K562 (cell line): ENCODE data around the gene CCDC87. TPM values are rescaled to one million over a fixed set of nuclear protein-coding genes. Genes with fewer than 3 reads are reported as not detected.

Experiments used
- ETV5 ChIP-seq: sonication (generic); formaldehyde crosslinking; IDR thresholded peaks from 2 replicates; pipeline ENCODE4 v1.4.0; 2020; ENCODE audit warnings: low read depth, mild to moderate bottlenecking, missing genetic modification reagents
- HNRNPL ChIP-seq: fragments of 200-400 bp; formaldehyde crosslinking; IDR thresholded peaks from 2 replicates; pipeline ENCODE4 v1.6.1; 2017; ENCODE audit warnings: low read depth, mild to moderate bottlenecking, low read length
- KDM1A ChIP-seq, 2 experiments: fragments of 450-650 bp; IDR thresholded peaks; 2 replicates each; pipeline ENCODE4 v1.6.1; 2016; ENCODE audit warnings: mild to moderate bottlenecking in 2 of 2
- RB1 ChIP-seq: fragments of 450-650 bp; IDR thresholded peaks from 2 replicates; pipeline ENCODE4 v1.6.1; 2017; ENCODE audit warnings: low read depth, mild to moderate bottlenecking
- TGIF2 ChIP-seq: sonication (generic); formaldehyde crosslinking; IDR thresholded peaks from 2 replicates; pipeline ENCODE4 v1.8.1; 2022; ENCODE audit warnings: mild to moderate bottlenecking, missing genetic modification reagents, moderate library complexity
- TSC22D4 ChIP-seq: fragments of 450-650 bp; IDR thresholded peaks from 2 replicates; pipeline ENCODE4 v1.6.1; 2016; ENCODE audit warnings: missing genetic modification characterization, missing biosample characterization, control low read depth
- ZNF197 ChIP-seq: fragments of 200-800 bp; sonication (Bioruptor generic); IDR thresholded peaks from 2 replicates; pipeline ENCODE4 v1.6.1; 2016; ENCODE audit warnings: low read depth, missing genetic modification characterization, missing compliant biosample characterization
- polyA plus RNA-seq, 8 experiments: library from polyadenylated mRNA; depleted of rRNA in 4 of 8; stranded (reverse) in 5 of 8; unstranded in 3 of 8; fragments of >200 nt; fragmentation: Nextera tagmentation in 2 of 8; fragmentation: Illumina TruSeq in 1 of 8; extraction: Ambion mirVana in 2 of 8; extraction: Trizol in 1 of 8; gene quantifications; 2 replicates each; pipeline versions ENCODE4 v1.2.1 to v1.2.3, GENCODE V29; 2011 to 2014; ENCODE audit warnings: inconsistent platforms in 1 of 8, missing spikeins in 1 of 8
- total RNA-seq, 7 experiments: library from RNA; depleted of rRNA in 6 of 7; stranded (reverse); fragments of >200 nt in 6 of 7; fragmentation: Illumina TruSeq in 2 of 7; extraction: Trizol in 2 of 7; gene quantifications; 2 replicates each; pipeline versions ENCODE4 v1.2.1 to v1.2.3, GENCODE V29; 2011 to 2021; ENCODE audit warnings: low replicate concordance in 1 of 7
- TF ChIP-seq, protein P1 (sequence below): sonication (generic); formaldehyde crosslinking; IDR thresholded peaks from 2 replicates; pipeline ENCODE4 v1.8.0; 2022; ENCODE audit warnings: mild to moderate bottlenecking, missing genetic modification reagents
- TF ChIP-seq, protein P2 (sequence below): sonication (generic); formaldehyde crosslinking; IDR thresholded peaks from 2 replicates; pipeline ENCODE4 v1.8.1; 2023; ENCODE audit warnings: missing genetic modification reagents, mild to moderate bottlenecking, borderline replicate concordance
- TF ChIP-seq, protein P3 (sequence below): fragments of 200-800 bp; sonication (Bioruptor generic); IDR thresholded peaks from 2 replicates; pipeline ENCODE4 v1.6.1; 2017; ENCODE audit warnings: missing genetic modification characterization, missing compliant biosample characterization
- TF ChIP-seq, protein P4 (sequence below): fragments of 250-450 bp; sonication (Bioruptor Pico); IDR thresholded peaks from 2 replicates; pipeline ENCODE4 v1.5.0; 2021
- TF ChIP-seq, protein P5 (sequence below): fragments of 450-650 bp; IDR thresholded peaks from 2 replicates; pipeline ENCODE4 v1.6.1; 2017; ENCODE audit warnings: antibody characterized with exemption, mild to moderate bottlenecking
- TF ChIP-seq, protein P6 (sequence below): fragments of 450-650 bp; IDR thresholded peaks from 2 replicates; pipeline ENCODE4 v1.6.1; 2016

Gene CCDC87
- total and polyA plus RNA-seq, 9 of the 15 experiments (the other 6 are each of a cell fraction or from before 2014, with no cell fraction given), result 0.03 to 0.44 (median 0.15) TPM; not detected in 1

DNA sequence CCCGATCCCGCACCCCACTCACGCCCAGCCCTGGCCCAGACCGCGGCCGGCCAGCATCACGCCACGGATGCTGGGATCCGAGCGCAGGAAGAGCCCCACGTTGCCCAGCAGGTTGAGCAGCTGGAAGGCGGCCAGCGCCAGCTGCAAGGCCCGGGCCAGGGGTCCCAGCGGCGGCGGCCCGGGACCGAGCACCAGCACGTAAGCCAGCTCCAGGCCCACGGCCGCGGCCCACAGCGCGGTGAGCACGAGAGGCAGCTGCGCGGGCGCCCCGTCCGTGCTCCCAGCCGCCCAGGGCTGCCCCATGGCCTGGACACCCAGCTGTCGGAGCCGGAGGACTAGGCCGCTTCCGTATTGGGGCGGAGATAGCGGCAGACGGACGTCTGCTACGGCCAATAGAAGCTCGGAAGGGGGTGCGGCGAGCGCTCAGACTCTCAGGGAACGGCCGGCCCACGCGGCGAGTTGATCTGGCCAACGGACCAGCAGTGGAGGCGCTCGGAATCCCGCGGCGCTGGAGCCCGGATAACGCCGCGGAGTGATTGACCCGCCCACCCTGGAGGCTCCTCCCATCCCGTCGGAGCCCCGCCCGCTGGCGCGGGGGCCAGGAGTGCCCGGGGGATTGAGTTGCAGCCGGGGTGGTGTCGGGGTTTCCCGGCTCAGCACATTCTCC is 47.0 kb downstream of the CCDC87 start, which contains the start of gene ZDHHC24 (continued):
- TF ChIP-seq ETV5 (CRISPR knock-in tag) (peak; percentile 43; the same call in 1 of the 2 replicates), ZNF197 (CRISPR knock-in tag) (no peak), HNRNPL (no peak), TGIF2 (CRISPR knock-in tag) (no peak), RB1 (peak; percentile 81), KDM1A (IDR thresholded peaks at IDR 0.05) (no peak), TSC22D4 (no peak)
- TF ChIP-seq, protein P1, sequence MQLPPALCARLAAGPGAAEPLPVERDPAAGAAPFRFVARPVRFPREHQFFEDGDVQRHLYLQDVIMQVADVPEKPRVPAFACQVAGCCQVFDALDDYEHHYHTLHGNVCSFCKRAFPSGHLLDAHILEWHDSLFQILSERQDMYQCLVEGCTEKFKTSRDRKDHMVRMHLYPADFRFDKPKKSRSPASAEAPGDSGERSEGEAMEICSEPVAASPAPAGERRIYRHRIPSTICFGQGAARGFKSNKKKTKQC (CRISPR knock-in tag), result peak; percentile 86
- TF ChIP-seq, protein P2, sequence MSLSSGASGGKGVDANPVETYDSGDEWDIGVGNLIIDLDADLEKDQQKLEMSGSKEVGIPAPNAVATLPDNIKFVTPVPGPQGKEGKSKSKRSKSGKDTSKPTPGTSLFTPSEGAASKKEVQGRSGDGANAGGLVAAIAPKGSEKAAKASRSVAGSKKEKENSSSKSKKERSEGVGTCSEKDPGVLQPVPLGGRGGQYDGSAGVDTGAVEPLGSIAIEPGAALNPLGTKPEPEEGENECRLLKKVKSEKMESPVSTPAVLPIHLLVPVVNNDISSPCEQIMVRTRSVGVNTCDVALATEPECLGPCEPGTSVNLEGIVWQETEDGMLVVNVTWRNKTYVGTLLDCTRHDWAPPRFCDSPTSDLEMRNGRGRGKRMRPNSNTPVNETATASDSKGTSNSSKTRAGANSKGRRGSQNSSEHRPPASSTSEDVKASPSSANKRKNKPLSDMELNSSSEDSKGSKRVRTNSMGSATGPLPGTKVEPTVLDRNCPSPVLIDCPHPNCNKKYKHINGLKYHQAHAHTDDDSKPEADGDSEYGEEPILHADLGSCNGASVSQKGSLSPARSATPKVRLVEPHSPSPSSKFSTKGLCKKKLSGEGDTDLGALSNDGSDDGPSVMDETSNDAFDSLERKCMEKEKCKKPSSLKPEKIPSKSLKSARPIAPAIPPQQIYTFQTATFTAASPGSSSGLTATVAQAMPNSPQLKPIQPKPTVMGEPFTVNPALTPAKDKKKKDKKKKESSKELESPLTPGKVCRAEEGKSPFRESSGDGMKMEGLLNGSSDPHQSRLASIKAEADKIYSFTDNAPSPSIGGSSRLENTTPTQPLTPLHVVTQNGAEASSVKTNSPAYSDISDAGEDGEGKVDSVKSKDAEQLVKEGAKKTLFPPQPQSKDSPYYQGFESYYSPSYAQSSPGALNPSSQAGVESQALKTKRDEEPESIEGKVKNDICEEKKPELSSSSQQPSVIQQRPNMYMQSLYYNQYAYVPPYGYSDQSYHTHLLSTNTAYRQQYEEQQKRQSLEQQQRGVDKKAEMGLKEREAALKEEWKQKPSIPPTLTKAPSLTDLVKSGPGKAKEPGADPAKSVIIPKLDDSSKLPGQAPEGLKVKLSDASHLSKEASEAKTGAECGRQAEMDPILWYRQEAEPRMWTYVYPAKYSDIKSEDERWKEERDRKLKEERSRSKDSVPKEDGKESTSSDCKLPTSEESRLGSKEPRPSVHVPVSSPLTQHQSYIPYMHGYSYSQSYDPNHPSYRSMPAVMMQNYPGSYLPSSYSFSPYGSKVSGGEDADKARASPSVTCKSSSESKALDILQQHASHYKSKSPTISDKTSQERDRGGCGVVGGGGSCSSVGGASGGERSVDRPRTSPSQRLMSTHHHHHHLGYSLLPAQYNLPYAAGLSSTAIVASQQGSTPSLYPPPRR, result no peak
- TF ChIP-seq, protein P3, sequence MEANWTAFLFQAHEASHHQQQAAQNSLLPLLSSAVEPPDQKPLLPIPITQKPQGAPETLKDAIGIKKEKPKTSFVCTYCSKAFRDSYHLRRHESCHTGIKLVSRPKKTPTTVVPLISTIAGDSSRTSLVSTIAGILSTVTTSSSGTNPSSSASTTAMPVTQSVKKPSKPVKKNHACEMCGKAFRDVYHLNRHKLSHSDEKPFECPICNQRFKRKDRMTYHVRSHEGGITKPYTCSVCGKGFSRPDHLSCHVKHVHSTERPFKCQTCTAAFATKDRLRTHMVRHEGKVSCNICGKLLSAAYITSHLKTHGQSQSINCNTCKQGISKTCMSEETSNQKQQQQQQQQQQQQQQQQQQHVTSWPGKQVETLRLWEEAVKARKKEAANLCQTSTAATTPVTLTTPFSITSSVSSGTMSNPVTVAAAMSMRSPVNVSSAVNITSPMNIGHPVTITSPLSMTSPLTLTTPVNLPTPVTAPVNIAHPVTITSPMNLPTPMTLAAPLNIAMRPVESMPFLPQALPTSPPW (CRISPR knock-in tag), result peak; percentile 92
- TF ChIP-seq, protein P4, sequence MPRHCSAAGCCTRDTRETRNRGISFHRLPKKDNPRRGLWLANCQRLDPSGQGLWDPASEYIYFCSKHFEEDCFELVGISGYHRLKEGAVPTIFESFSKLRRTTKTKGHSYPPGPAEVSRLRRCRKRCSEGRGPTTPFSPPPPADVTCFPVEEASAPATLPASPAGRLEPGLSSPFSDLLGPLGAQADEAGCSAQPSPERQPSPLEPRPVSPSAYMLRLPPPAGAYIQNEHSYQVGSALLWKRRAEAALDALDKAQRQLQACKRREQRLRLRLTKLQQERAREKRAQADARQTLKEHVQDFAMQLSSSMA (CRISPR knock-in tag), result no peak
- TF ChIP-seq, protein P5, sequence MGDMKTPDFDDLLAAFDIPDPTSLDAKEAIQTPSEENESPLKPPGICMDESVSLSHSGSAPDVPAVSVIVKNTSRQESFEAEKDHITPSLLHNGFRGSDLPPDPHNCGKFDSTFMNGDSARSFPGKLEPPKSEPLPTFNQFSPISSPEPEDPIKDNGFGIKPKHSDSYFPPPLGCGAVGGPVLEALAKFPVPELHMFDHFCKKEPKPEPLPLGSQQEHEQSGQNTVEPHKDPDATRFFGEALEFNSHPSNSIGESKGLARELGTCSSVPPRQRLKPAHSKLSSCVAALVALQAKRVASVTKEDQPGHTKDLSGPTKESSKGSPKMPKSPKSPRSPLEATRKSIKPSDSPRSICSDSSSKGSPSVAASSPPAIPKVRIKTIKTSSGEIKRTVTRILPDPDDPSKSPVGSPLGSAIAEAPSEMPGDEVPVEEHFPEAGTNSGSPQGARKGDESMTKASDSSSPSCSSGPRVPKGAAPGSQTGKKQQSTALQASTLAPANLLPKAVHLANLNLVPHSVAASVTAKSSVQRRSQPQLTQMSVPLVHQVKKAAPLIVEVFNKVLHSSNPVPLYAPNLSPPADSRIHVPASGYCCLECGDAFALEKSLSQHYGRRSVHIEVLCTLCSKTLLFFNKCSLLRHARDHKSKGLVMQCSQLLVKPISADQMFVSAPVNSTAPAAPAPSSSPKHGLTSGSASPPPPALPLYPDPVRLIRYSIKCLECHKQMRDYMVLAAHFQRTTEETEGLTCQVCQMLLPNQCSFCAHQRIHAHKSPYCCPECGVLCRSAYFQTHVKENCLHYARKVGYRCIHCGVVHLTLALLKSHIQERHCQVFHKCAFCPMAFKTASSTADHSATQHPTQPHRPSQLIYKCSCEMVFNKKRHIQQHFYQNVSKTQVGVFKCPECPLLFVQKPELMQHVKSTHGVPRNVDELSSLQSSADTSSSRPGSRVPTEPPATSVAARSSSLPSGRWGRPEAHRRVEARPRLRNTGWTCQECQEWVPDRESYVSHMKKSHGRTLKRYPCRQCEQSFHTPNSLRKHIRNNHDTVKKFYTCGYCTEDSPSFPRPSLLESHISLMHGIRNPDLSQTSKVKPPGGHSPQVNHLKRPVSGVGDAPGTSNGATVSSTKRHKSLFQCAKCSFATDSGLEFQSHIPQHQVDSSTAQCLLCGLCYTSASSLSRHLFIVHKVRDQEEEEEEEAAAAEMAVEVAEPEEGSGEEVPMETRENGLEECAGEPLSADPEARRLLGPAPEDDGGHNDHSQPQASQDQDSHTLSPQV, result no peak
- TF ChIP-seq, protein P6, sequence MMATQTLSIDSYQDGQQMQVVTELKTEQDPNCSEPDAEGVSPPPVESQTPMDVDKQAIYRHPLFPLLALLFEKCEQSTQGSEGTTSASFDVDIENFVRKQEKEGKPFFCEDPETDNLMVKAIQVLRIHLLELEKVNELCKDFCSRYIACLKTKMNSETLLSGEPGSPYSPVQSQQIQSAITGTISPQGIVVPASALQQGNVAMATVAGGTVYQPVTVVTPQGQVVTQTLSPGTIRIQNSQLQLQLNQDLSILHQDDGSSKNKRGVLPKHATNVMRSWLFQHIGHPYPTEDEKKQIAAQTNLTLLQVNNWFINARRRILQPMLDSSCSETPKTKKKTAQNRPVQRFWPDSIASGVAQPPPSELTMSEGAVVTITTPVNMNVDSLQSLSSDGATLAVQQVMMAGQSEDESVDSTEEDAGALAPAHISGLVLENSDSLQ, result peak; percentile 99
